Peyer's patch (tissue), 4 donors: ENCODE data around the gene PJA1.

Experiments used
- CTCF ChIP-seq, 6 experiments: fragments of 450-650 bp in 4 of 6; fragments of 200-600 bp in 2 of 6; sonication (generic) in 1 of 6; IDR thresholded peaks; one replicate each; pipeline ENCODE4 v1.5.1; 2017 to 2019; ENCODE audit warnings: antibody characterized with exemption in 6 of 6, mild to moderate bottlenecking in 3 of 6, moderate library complexity in 1 of 6
- POLR2A ChIP-seq, 2 donors: fragments of 450-650 bp; IDR thresholded peaks; one replicate each; pipeline ENCODE4 v1.5.1; 2017; ENCODE audit warnings: antibody characterized with exemption in 2 of 2, mild to moderate bottlenecking in 2 of 2, moderate library complexity in 2 of 2

GRCh38 chrX:69186651-69187050, 21.4 kb upstream of the PJA1 start:
- no peak for TF ChIP-seq CTCF (IDR thresholded peaks at IDR 0.05)
- TF ChIP-seq POLR2A (IDR thresholded peaks at IDR 0.05), result no peak
